ENCODE results near the gene SKP1. TPM values are rescaled to one million over a fixed set of nuclear protein-coding genes. Genes with fewer than 3 reads are reported as not detected.

The SKP1 gene
- total RNA-seq, 1 experiment from 2014 or later, result 348 TPM

- Histone ChIP-seq H3K27ac (ENCODE audit: insufficient read length, low read depth, low read length) (no peak overlapping the region), H4K8ac (replicated peaks; ENCODE audit: insufficient read length, low read depth, low read length) (no peak overlapping the region), H3K9ac (ENCODE audit: extremely low read depth, insufficient read length, low read length) (no peak overlapping the region), H3K79me1 (ENCODE audit: insufficient read depth, low read depth, low read length, poor library complexity, severe bottlenecking) (no peaks in the 10 kb centered on the region), H3T11ph (ENCODE audit: low read length) (no peak overlapping the region), H3K27me3 (ENCODE audit: insufficient read depth, low read length) (peaks cover 13% of the 10 kb centered on the region), H3K23me2 (ENCODE audit: insufficient read length, low read depth, low read length, poor library complexity, severe bottlenecking) (no peaks in the 10 kb centered on the region), H2BK120ac (ENCODE audit: low read depth, low read length, poor library complexity, severe bottlenecking) (no peak overlapping the region), H4K5ac (ENCODE audit: insufficient read length, low read depth, low read length) (no peak overlapping the region), H3K56ac (ENCODE audit: insufficient read length, low read depth, low read length) (no peak overlapping the region), H2BK15ac (ENCODE audit: low read depth, low read length) (no peak overlapping the region), H4K20me1 (ENCODE audit: control insufficient read depth, insufficient read depth, insufficient read length) (no peaks in the 10 kb centered on the region), H2AFZ (ENCODE audit: low read length) (no peak overlapping the region), H3K23ac (ENCODE audit: insufficient read length, low read depth, low read length) (no peak overlapping the region), H2BK20ac (ENCODE audit: low read depth, low read length, poor library complexity, severe bottlenecking) (no peak overlapping the region), H3K9me3 (ENCODE audit: control insufficient read depth, low read depth, low read length) (no peaks in the 10 kb centered on the region), H4K91ac (ENCODE audit: insufficient read length, low read depth, low read length) (no peak overlapping the region), H3K14ac (ENCODE audit: insufficient read depth, low read length) (no peak overlapping the region), H3K4me1 (ENCODE audit: insufficient read depth, low read length) (no peaks in the 10 kb centered on the region), H2BK12ac (ENCODE audit: insufficient read length, low read depth, low read length) (no peak overlapping the region), H3K4me2 (ENCODE audit: insufficient read depth, insufficient read length, low read length) (no peak overlapping the region), H3K4ac (ENCODE audit: low read depth, low read length) (no peak overlapping the region), H3K79me2 (ENCODE audit: insufficient read depth, low read length) (no peaks in the 10 kb centered on the region), H3K18ac (ENCODE audit: insufficient read length, low read depth, low read length) (no peak overlapping the region), H2AK5ac (ENCODE audit: insufficient read length, low read length) (no peak overlapping the region), H2BK5ac (ENCODE audit: insufficient read length, low read length) (no peak overlapping the region)
- no CpG with 5 or more reads among the region's 3 CpGs for WGBS (ENCODE audit: extremely low coverage, insufficient read length, low lambda C conversion rate)
- no peak for TF ChIP-seq CTCF (conservative IDR thresholded peaks at IDR 0.05)
- no peak overlapping the region for H3K27ac Mint-ChIP-seq
- no peaks in the 10 kb centered on the region for H3K9me3 Mint-ChIP-seq
- H3K36me3 Mint-ChIP-seq (ENCODE audit: insufficient read depth in 1 of 3, low read depth in 3 of 3), result no peaks in the 10 kb centered on the region
- peaks cover 63% of the 10 kb centered on the region for H3K27me3 Mint-ChIP-seq (ENCODE audit: low read depth)
- H3K4me1 Mint-ChIP-seq, result peaks cover 24 to 27% of the 10 kb centered on the region in 2 experiments
- no peak overlapping the region for H3K4me3 Mint-ChIP-seq
- DNase-seq, result no peak
Measured at GRCh38 chr5:134107779-134108178, 69.0 kb downstream of the SKP1 start.
